ENCODE data around the gene EPG5. TPM values are rescaled to one million over a fixed set of nuclear protein-coding genes. Genes with fewer than 3 reads are reported as not detected.
"Not testable (repeated sequence)": the region's sequence is repeated elsewhere in the genome, so short reads cannot be mapped to it uniquely, and the experiment has no call there.

EPG5 gene
- total RNA-seq, 4 donors from 2014 or later, result 18.7 to 30.3 (median 24.0) TPM

GRCh38 chr18:45833846-45834245 is 133.3 kb downstream of the EPG5 start:
- in situ Hi-C loops (cut with MboI; ENCODE audit: low sequenced_read_pairs in 4 of 4), result loop anchor here in 1 of 4 donors (10.0 kb wide), 1 partner anchor 59 kb away; no protein-coding TSS in a partner anchor
- intact Hi-C loops (cut with DNase I; ENCODE audit: low total_unique reads), result no loop called here

GRCh38 chr18:45830917-45831316 is 136.2 kb downstream of the EPG5 start:
- Histone ChIP-seq H3K36me3 (no peaks in the 10 kb centered on the region), H3K27me3 (peaks cover 1 to 8% (median 6%) of the 10 kb centered on the region in 3 donors), H3K27ac (no peak overlapping the region), H3K4me3 (no peak overlapping the region), H3K4me1 (no peaks in the 10 kb centered on the region), H3K9me3 (no peaks in the 10 kb centered on the region)
- TF ChIP-seq CTCF (IDR thresholded peaks at IDR 0.05 in 4 of 5, conservative IDR thresholded peaks at IDR 0.05 in 1 of 5) (no peak), POLR2A (IDR thresholded peaks at IDR 0.05) (no peak)
- in situ Hi-C loops (cut with MboI; ENCODE audit: low sequenced_read_pairs in 4 of 4), result loop anchor here in 1 of 4 donors (10.0 kb wide), 1 partner anchor 56 kb away; no protein-coding TSS in a partner anchor
- intact Hi-C loops (cut with DNase I; ENCODE audit: low total_unique reads), result no loop called here
- DNase-seq, result no peak
- ATAC-seq, result no peak

More at GRCh38 chr18:45833846-45834245, 133.3 kb downstream of the EPG5 start:
- DNase-seq, result no peak
- Histone ChIP-seq H3K9me3 (no peaks in the 10 kb centered on the region), H3K4me1 (peaks cover 4 to 7% of the 10 kb centered on the region in 2 donors), H3K27ac (no peak overlapping the region), H3K4me3 (no peak overlapping the region), H3K36me3 (no peaks in the 10 kb centered on the region), H3K27me3 (peaks cover 28 to 36% (median 31%) of the 10 kb centered on the region in 3 donors)
- TF ChIP-seq CTCF (IDR thresholded peaks at IDR 0.05 in 4 of 5, conservative IDR thresholded peaks at IDR 0.05 in 1 of 5) (no peak), POLR2A (IDR thresholded peaks at IDR 0.05) (no peak)
- ATAC-seq, result no peak

GRCh38 chr18:45829855-45830254 is 137.3 kb downstream of the EPG5 start:
- intact Hi-C loops (cut with DNase I; ENCODE audit: low total_unique reads), result no loop called here
- TF ChIP-seq POLR2A (IDR thresholded peaks at IDR 0.05) (no peak), CTCF (IDR thresholded peaks at IDR 0.05 in 4 of 5, conservative IDR thresholded peaks at IDR 0.05 in 1 of 5) (no peak)
- in situ Hi-C loops (cut with MboI; ENCODE audit: low sequenced_read_pairs in 4 of 4), result loop anchor here in 1 of 4 donors (10.0 kb wide), 1 partner anchor 55 kb away; no protein-coding TSS in a partner anchor

GRCh38 chr18:45828917-45829811 is 138.0 kb downstream of the EPG5 start:
- no peak overlapping the region for H3K4me3 ChIP-seq
- no peak for ATAC-seq
- DNase-seq, result peak in 1 of 2 donors; percentile 13
- no peaks in the 10 kb centered on the region for H3K36me3 ChIP-seq
- in situ Hi-C loops (cut with MboI; ENCODE audit: low sequenced_read_pairs in 4 of 4) (no loop called here), intact Hi-C loops (cut with DNase I; ENCODE audit: low total_unique reads) (no loop called here)
- TF ChIP-seq POLR2A (IDR thresholded peaks at IDR 0.05), result no peak
- no peak for TF ChIP-seq CTCF (IDR thresholded peaks at IDR 0.05 in 4 of 5, conservative IDR thresholded peaks at IDR 0.05 in 1 of 5)
- H3K4me1 ChIP-seq, result no peaks in the 10 kb centered on the region
- H3K27ac ChIP-seq, result no peak overlapping the region
- H3K27me3 ChIP-seq, result peaks cover 0 to 4% (median 0%) of the 10 kb centered on the region in 3 donors
- H3K9me3 ChIP-seq, result no peaks in the 10 kb centered on the region

More at GRCh38 chr18:45829855-45830254, 137.3 kb downstream of the EPG5 start:
- ATAC-seq, result no peak
- Histone ChIP-seq H3K4me1 (no peaks in the 10 kb centered on the region), H3K4me3 (no peak overlapping the region), H3K27me3 (peaks cover 0 to 4% (median 0%) of the 10 kb centered on the region in 3 donors), H3K36me3 (no peaks in the 10 kb centered on the region), H3K9me3 (no peaks in the 10 kb centered on the region), H3K27ac (no peak overlapping the region)
- no peak for DNase-seq

GRCh38 chr18:45826716-45827115 is 140.4 kb downstream of the EPG5 start:
- in situ Hi-C loops (cut with MboI; ENCODE audit: low sequenced_read_pairs in 4 of 4); H3K4me1 ChIP-seq; H3K4me3 ChIP-seq; intact Hi-C loops (cut with DNase I; ENCODE audit: low total_unique reads); H3K9me3 ChIP-seq; ATAC-seq; H3K27ac ChIP-seq; H3K27me3 ChIP-seq; DNase-seq; H3K36me3 ChIP-seq: not testable (repeated sequence)
